ENCODE measurements around the gene MMP14. TPM values are rescaled to one million over a fixed set of nuclear protein-coding genes. Genes with fewer than 3 reads are reported as not detected.

Gene MMP14
- total RNA-seq, 2 donors from 2014 or later = 181 to 220 TPM

- TF ChIP-seq, protein P1, sequence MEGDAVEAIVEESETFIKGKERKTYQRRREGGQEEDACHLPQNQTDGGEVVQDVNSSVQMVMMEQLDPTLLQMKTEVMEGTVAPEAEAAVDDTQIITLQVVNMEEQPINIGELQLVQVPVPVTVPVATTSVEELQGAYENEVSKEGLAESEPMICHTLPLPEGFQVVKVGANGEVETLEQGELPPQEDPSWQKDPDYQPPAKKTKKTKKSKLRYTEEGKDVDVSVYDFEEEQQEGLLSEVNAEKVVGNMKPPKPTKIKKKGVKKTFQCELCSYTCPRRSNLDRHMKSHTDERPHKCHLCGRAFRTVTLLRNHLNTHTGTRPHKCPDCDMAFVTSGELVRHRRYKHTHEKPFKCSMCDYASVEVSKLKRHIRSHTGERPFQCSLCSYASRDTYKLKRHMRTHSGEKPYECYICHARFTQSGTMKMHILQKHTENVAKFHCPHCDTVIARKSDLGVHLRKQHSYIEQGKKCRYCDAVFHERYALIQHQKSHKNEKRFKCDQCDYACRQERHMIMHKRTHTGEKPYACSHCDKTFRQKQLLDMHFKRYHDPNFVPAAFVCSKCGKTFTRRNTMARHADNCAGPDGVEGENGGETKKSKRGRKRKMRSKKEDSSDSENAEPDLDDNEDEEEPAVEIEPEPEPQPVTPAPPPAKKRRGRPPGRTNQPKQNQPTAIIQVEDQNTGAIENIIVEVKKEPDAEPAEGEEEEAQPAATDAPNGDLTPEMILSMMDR (conservative IDR thresholded peaks at IDR 0.05) = no peak
These were observed 59.0 kb downstream of the MMP14 start for GRCh38 chr14:22895402-22895801.

DNA sequence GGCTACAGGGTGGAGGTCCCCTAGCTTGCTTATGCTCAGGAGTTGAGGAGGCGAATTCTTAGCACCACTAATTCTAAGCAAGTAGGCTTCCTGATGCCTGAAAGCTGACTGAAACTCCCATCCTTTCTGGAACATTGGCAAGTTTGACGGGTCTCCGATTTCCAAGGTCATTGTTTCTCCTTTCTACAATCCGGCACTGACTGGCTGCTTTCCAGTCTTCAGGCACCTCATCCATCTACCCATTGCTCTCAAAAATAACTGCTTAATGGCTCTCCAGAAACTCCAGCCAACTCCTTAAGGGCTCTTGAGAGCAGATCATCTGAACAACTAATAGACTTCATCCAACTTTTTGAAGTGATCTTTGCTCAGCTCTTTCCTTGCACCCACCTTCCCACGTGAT is 60.0 kb downstream of the MMP14 start:
- 95 to 98% methylated on average over 5 of the region's 5 CpGs for WGBS, 2 experiments (ENCODE audit: insufficient coverage in 1 of 2, insufficient read length in 1 of 2)
- peaks cover 10% of the 10 kb centered on the region for H3K4me1 ChIP-seq (ENCODE audit: control insufficient read depth, insufficient read depth, low read length)
- H3K27ac ChIP-seq (ENCODE audit: low read depth, low read length) = no peak overlapping the region
- peaks cover 5% of the 10 kb centered on the region for H3K4me1 Mint-ChIP-seq
- no peak for DNase-seq
- TF ChIP-seq, protein P1 (conservative IDR thresholded peaks at IDR 0.05) = no peak
- H3K27ac Mint-ChIP-seq = no peak overlapping the region
- no peaks in the 10 kb centered on the region for H3K27me3 ChIP-seq (ENCODE audit: control insufficient read depth, insufficient read depth, low read length, poor library complexity, severe bottlenecking)
- no peaks in the 10 kb centered on the region for H3K9me3 ChIP-seq (ENCODE audit: control insufficient read depth, low read length)
- no peak overlapping the region for H3K4me3 ChIP-seq (ENCODE audit: low read length)
- peaks cover 28% of the 10 kb centered on the region for H3K36me3 ChIP-seq (ENCODE audit: control insufficient read depth, insufficient read depth, low read length)
- H3K36me3 Mint-ChIP-seq (ENCODE audit: low read depth) = peaks cover 10% of the 10 kb centered on the region
- H3K9me3 Mint-ChIP-seq = no peaks in the 10 kb centered on the region
- H3K9ac ChIP-seq (ENCODE audit: extremely low read depth, low read length, poor library complexity, severe bottlenecking) = no peak overlapping the region
- no peak overlapping the region for H3K4me3 Mint-ChIP-seq
- H3K27me3 Mint-ChIP-seq (ENCODE audit: insufficient read depth) = peaks cover 24% of the 10 kb centered on the region

More at GRCh38 chr14:22895402-22895801, 59.0 kb downstream of the MMP14 start:
- Histone ChIP-seq H3K4me1 (ENCODE audit: control insufficient read depth, insufficient read depth, low read length) (peaks cover 10% of the 10 kb centered on the region), H3K27ac (ENCODE audit: low read depth, low read length) (no peak overlapping the region), H3K27me3 (ENCODE audit: control insufficient read depth, insufficient read depth, low read length, poor library complexity, severe bottlenecking) (no peaks in the 10 kb centered on the region), H3K9me3 (ENCODE audit: control insufficient read depth, low read length) (no peaks in the 10 kb centered on the region), H3K4me3 (ENCODE audit: low read length) (no peak overlapping the region), H3K36me3 (ENCODE audit: control insufficient read depth, insufficient read depth, low read length) (peaks cover 21% of the 10 kb centered on the region), H3K9ac (ENCODE audit: extremely low read depth, low read length, poor library complexity, severe bottlenecking) (no peak overlapping the region)
- peaks cover 3% of the 10 kb centered on the region for H3K36me3 Mint-ChIP-seq (ENCODE audit: low read depth)
- peaks cover 24% of the 10 kb centered on the region for H3K27me3 Mint-ChIP-seq (ENCODE audit: insufficient read depth)
- peaks cover 5% of the 10 kb centered on the region for H3K4me1 Mint-ChIP-seq
- H3K4me3 Mint-ChIP-seq = no peak overlapping the region
- no peak for DNase-seq
- H3K9me3 Mint-ChIP-seq = no peaks in the 10 kb centered on the region
- H3K27ac Mint-ChIP-seq = no peak overlapping the region
- 100% methylated on average over 1 of the region's 1 CpG for WGBS, 2 experiments (ENCODE audit: insufficient coverage in 1 of 2, insufficient read length in 1 of 2)

DNA sequence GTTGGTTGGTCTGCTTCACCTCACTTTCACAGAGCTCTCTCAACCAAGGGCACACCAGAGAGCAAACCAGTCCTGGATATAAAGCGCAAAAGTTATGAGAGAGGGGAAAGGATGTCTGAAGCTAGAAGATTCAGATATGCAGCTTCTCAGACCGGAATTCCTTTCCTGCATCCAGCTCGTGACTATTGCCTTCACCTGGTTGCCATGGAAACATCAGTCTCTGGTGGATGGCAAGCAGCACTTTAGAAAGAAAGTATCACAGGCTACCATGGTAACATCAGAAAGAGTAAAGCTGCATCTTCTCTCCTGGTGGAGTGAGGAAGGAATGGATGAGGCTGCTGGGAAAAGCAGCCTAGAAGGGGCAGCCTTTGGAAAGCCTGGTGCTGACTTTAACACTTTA is 60.4 kb downstream of the MMP14 start:
- Mint-ChIP-seq H3K36me3 (ENCODE audit: low read depth) (peaks cover 14% of the 10 kb centered on the region), H3K4me3 (no peak overlapping the region), H3K27ac (no peak overlapping the region), H3K4me1 (peaks cover 5% of the 10 kb centered on the region), H3K9me3 (no peaks in the 10 kb centered on the region), H3K27me3 (ENCODE audit: insufficient read depth) (peaks cover 24% of the 10 kb centered on the region)
- TF ChIP-seq, protein P1 (conservative IDR thresholded peaks at IDR 0.05) = no peak
- H3K4me3 ChIP-seq (ENCODE audit: low read length) = no peak overlapping the region
- DNase-seq = peak; percentile 41
- no peak overlapping the region for H3K9ac ChIP-seq (ENCODE audit: extremely low read depth, low read length, poor library complexity, severe bottlenecking)
- H3K27ac ChIP-seq (ENCODE audit: low read depth, low read length) = no peak overlapping the region
- H3K27me3 ChIP-seq (ENCODE audit: control insufficient read depth, insufficient read depth, low read length, poor library complexity, severe bottlenecking) = no peaks in the 10 kb centered on the region
- H3K4me1 ChIP-seq (ENCODE audit: control insufficient read depth, insufficient read depth, low read length) = peaks cover 10% of the 10 kb centered on the region
- 89 to 96% methylated on average over 3 of the region's 3 CpGs for WGBS, 2 experiments (ENCODE audit: insufficient coverage in 1 of 2, insufficient read length in 1 of 2)
- no peaks in the 10 kb centered on the region for H3K9me3 ChIP-seq (ENCODE audit: control insufficient read depth, low read length)
- H3K36me3 ChIP-seq (ENCODE audit: control insufficient read depth, insufficient read depth, low read length) = peaks cover 31% of the 10 kb centered on the region
